Spleen (tissue), 7 donors: ENCODE results near the gene AJM1.

Experiments
- POLR2A ChIP-seq, 3 donors: fragments of 450-650 bp; IDR thresholded peaks; one replicate each; pipeline ENCODE4 v1.5.1; 2017; ENCODE audit warnings: antibody characterized with exemption in 3 of 3, mild to moderate bottlenecking in 1 of 3
- TF ChIP-seq, protein P1 (sequence below), 11 experiments: fragments of 200-600 bp in 7 of 11; fragments of 450-650 bp in 4 of 11; sonication (generic) in 4 of 11; IDR thresholded peaks in 8 of 11; conservative IDR thresholded peaks in 3 of 11; 1 replicate in 7 of 11; 2 replicates in 4 of 11; pipeline versions ENCODE4 v1.4.0 to v1.8.0; 2016 to 2021; ENCODE audit warnings: antibody characterized with exemption in 11 of 11, inconsistent platforms in 4 of 11, mild to moderate bottlenecking in 1 of 11
- donor health status: DM: no; HTN: no; CAD: no; lungs with moderate emphysema.
- donor health status: DM: no; HTN: no; CAD: no.
- donor health status: DM: no; HTN: no; CAD: no.

- TF ChIP-seq, protein P1, sequence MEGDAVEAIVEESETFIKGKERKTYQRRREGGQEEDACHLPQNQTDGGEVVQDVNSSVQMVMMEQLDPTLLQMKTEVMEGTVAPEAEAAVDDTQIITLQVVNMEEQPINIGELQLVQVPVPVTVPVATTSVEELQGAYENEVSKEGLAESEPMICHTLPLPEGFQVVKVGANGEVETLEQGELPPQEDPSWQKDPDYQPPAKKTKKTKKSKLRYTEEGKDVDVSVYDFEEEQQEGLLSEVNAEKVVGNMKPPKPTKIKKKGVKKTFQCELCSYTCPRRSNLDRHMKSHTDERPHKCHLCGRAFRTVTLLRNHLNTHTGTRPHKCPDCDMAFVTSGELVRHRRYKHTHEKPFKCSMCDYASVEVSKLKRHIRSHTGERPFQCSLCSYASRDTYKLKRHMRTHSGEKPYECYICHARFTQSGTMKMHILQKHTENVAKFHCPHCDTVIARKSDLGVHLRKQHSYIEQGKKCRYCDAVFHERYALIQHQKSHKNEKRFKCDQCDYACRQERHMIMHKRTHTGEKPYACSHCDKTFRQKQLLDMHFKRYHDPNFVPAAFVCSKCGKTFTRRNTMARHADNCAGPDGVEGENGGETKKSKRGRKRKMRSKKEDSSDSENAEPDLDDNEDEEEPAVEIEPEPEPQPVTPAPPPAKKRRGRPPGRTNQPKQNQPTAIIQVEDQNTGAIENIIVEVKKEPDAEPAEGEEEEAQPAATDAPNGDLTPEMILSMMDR (IDR thresholded peaks at IDR 0.05 in 8 of 11, conservative IDR thresholded peaks at IDR 0.05 in 3 of 11), result no peak
- no peak for TF ChIP-seq POLR2A (IDR thresholded peaks at IDR 0.05)
These were observed 14.3 kb upstream of the AJM1 start for GRCh38 chr9:136827794-136828473.
